ENCODE results near the gene VSTM1. TPM values are rescaled to one million over a fixed set of nuclear protein-coding genes. Genes with fewer than 3 reads are reported as not detected.
"Not testable (repeated sequence)": the region's sequence is repeated elsewhere in the genome, so short reads cannot be mapped to it uniquely, and the experiment has no call there.

VSTM1 gene
- total RNA-seq, 2 experiments from 2014 or later = not detected

DNA sequence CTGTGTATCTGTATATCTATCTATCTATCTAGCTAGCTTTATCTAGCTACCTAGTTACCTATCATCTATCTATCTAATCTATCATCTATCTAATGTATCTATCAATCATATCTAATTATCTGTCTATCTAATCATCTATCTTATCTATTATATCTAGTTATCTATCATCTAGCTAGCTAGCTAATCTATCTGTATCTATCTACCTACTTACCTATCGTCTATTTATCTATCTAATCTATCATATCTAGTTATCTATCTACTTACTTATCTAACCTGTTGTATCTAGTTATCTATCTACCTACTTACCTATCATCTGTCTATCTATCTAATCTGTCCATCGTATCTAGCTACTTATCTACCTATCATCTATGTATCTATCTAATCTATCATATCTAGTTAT lies 17.9 kb downstream of the VSTM1 start:
- no peaks in the 10 kb centered on the region for H3K4me1 Mint-ChIP-seq
- H3K27ac Mint-ChIP-seq = no peak overlapping the region
- DNase-seq = no peak
- H3K4me3 Mint-ChIP-seq = no peak overlapping the region
- H3K9me3 Mint-ChIP-seq = no peaks in the 10 kb centered on the region
- no peaks in the 10 kb centered on the region for H3K27me3 Mint-ChIP-seq
- ChIA-PET CTCF (interaction anchor here (1.0 kb wide), 1 partner anchor 16 kb away, joined by 3 read pairs; no protein-coding TSS in a partner anchor), POLR2A (no interaction called here)
- H3K36me3 Mint-ChIP-seq (ENCODE audit: low read depth) = no peaks in the 10 kb centered on the region

- H3K4me1 Mint-ChIP-seq = no peaks in the 10 kb centered on the region
- no peak overlapping the region for H3K27ac Mint-ChIP-seq
- H3K27me3 Mint-ChIP-seq = no peaks in the 10 kb centered on the region
- no peaks in the 10 kb centered on the region for H3K9me3 Mint-ChIP-seq
- ChIA-PET CTCF (interaction anchor here (1.8 kb wide), 1 partner anchor 250 kb away, joined by 5 read pairs; no protein-coding TSS in a partner anchor), POLR2A (no interaction called here)
- no peak for DNase-seq
- H3K36me3 Mint-ChIP-seq (ENCODE audit: low read depth) = no peaks in the 10 kb centered on the region
- H3K4me3 Mint-ChIP-seq = no peak overlapping the region
Measured at GRCh38 chr19:54042989-54043388, 20.7 kb downstream of the VSTM1 start.

DNA sequence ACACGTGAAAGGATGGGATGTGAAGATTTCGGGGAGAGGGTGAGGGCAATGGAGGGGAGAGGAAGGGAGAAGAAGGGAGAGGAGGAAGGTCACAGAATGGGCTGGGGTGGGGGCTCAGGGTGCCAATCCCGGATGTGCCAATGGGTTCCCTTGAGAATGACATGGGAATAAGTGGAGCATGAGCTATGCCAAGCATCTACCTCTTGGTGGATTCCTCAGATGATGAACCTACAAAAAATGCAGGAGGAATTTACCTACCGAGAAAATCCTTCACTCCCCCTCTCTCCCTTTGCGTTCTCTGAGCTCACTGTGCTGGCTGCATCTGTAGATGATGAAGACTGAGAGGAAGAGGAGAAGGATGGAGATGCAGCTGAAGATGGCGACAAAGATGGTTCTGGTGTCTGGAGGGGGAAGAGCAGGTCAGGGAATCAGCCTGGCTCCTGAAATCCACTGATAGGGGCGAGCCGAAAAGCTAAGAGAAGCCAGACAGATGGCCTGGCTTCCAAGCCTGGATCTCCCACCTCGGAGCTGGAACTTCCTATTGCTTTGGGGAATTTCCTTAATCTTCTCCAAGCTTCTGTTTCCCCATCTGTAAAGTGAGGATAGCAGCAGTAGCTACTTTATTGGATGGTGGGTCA lies 21.6 kb downstream of the VSTM1 start:
- Mint-ChIP-seq H3K9me3 (no peaks in the 10 kb centered on the region), H3K27me3 (peaks cover 3% of the 10 kb centered on the region), H3K27ac (no peak overlapping the region), H3K36me3 (ENCODE audit: low read depth) (no peaks in the 10 kb centered on the region), H3K4me3 (no peak overlapping the region), H3K4me1 (no peaks in the 10 kb centered on the region)
- ChIA-PET POLR2A (no interaction called here), CTCF (interaction anchor here (1.4 kb wide), 1 partner anchor 12 kb away, joined by 3 read pairs; no protein-coding TSS in a partner anchor)
- DNase-seq = no peak

- ChIA-PET CTCF (interaction anchor here (0.6 to 1.9 kb wide), 4 partner anchors 10 to 582 kb away, joined by 3 to 8 read pairs (median 3); no protein-coding TSS in a partner anchor), POLR2A (interaction anchor here (0.9 kb wide), 1 partner anchor 10 kb away, joined by 3 read pairs; no protein-coding TSS in a partner anchor)
- Mint-ChIP-seq H3K4me1 (no peaks in the 10 kb centered on the region), H3K27me3 (peaks cover 3% of the 10 kb centered on the region), H3K9me3 (no peaks in the 10 kb centered on the region), H3K27ac (no peak overlapping the region), H3K4me3 (no peak overlapping the region), H3K36me3 (ENCODE audit: low read depth) (no peaks in the 10 kb centered on the region)
- no peak for DNase-seq
Measured at GRCh38 chr19:54040003-54040402, 23.7 kb downstream of the VSTM1 start.

GRCh38 chr19:54036542-54036941 lies 27.2 kb downstream of the VSTM1 start:
- DNase-seq; H3K36me3 Mint-ChIP-seq (ENCODE audit: low read depth); H3K4me1 Mint-ChIP-seq; H3K27ac Mint-ChIP-seq; H3K9me3 Mint-ChIP-seq; H3K4me3 Mint-ChIP-seq; CTCF ChIA-PET; POLR2A ChIA-PET; H3K27me3 Mint-ChIP-seq: not testable (repeated sequence)

DNA sequence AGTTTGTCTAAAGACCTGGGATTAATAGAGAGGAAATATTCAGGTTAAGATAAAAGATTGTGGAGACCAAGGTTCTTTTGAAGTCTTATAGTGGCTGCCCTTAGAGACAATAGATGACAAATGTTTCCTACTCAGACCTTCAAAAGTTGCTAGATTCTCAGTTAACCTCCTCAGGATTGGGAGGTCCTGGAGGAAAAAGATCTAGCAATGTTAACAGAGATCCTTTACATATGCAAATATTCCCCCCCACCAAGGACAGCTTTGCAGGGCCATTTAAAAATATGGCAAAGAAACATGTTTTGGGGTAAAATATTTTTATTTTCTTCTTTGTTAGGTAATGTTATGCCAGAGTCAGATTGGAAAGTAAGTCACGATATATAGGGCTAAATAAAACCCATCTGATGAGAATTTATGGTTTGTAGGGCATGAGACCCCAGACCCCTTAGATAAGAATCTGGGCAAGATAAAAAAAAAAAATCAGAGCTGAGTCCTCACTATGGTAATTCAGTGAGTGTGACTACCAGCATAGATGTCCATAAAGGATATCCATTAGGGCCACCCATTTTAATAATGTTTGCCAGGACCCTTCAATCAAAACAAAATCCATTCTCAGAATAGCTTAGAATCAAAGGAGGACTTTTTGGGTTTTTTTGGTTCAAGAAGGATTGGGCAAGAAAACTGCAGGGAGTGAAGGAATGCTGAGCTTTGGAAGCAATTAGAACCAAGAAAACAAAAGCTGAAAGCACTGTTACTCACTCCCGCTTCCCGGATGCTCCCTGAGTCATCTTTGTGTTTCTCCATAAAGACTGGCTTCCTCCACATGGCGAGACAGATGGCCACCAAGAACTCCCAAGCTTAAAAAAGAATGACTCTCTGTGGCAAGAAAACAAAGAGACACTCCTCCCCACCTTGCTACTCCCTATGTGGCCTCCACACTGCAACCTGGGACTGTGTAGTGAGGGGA lies 28.2 kb downstream of the VSTM1 start:
- H3K36me3 Mint-ChIP-seq (ENCODE audit: low read depth) = no peaks in the 10 kb centered on the region
- H3K27me3 Mint-ChIP-seq = peaks cover 12% of the 10 kb centered on the region
- POLR2A ChIA-PET = no interaction called here
- no peak for DNase-seq
- no peaks in the 10 kb centered on the region for H3K9me3 Mint-ChIP-seq
- no peak overlapping the region for H3K4me3 Mint-ChIP-seq
- H3K4me1 Mint-ChIP-seq = no peaks in the 10 kb centered on the region
- CTCF ChIA-PET = interaction anchor here (2.2 kb wide), 1 partner anchor 243 kb away, joined by 7 read pairs; no protein-coding TSS in a partner anchor
- no peak overlapping the region for H3K27ac Mint-ChIP-seq

- no peaks in the 10 kb centered on the region for H3K36me3 Mint-ChIP-seq (ENCODE audit: low read depth)
- POLR2A ChIA-PET = no interaction called here
- H3K9me3 Mint-ChIP-seq = no peaks in the 10 kb centered on the region
- no peak for DNase-seq
- CTCF ChIA-PET = interaction anchor here (0.7 to 2.5 kb wide), 6 partner anchors 14 to 238 kb away, joined by 3 to 8 read pairs (median 5); partner anchors contain the start of gene CNOT3
- no peak overlapping the region for H3K4me3 Mint-ChIP-seq
- no peaks in the 10 kb centered on the region for H3K4me1 Mint-ChIP-seq
- H3K27ac Mint-ChIP-seq = no peak overlapping the region
- peaks cover 17% of the 10 kb centered on the region for H3K27me3 Mint-ChIP-seq
Measured at GRCh38 chr19:54030895-54031586, 32.7 kb downstream of the VSTM1 start.

- POLR2A ChIA-PET = interaction anchor here (0.5 to 1.1 kb wide), 2 partner anchors 9 to 144 kb away, joined by 3 read pairs; no protein-coding TSS in a partner anchor
- H3K27ac Mint-ChIP-seq = no peak overlapping the region
- CTCF ChIA-PET = interaction anchor here (0.7 to 2.5 kb wide), 24 partner anchors 9 to 409 kb away, joined by 3 to 25 read pairs (median 4); partner anchors contain the start of gene PRKCG
- H3K36me3 Mint-ChIP-seq (ENCODE audit: low read depth) = no peaks in the 10 kb centered on the region
- peaks cover 17% of the 10 kb centered on the region for H3K27me3 Mint-ChIP-seq
- DNase-seq = peak; percentile 65
- H3K4me1 Mint-ChIP-seq = no peaks in the 10 kb centered on the region
- H3K9me3 Mint-ChIP-seq = no peaks in the 10 kb centered on the region
- no peak overlapping the region for H3K4me3 Mint-ChIP-seq
Measured at GRCh38 chr19:54029930-54030490, 33.7 kb downstream of the VSTM1 start.

DNA sequence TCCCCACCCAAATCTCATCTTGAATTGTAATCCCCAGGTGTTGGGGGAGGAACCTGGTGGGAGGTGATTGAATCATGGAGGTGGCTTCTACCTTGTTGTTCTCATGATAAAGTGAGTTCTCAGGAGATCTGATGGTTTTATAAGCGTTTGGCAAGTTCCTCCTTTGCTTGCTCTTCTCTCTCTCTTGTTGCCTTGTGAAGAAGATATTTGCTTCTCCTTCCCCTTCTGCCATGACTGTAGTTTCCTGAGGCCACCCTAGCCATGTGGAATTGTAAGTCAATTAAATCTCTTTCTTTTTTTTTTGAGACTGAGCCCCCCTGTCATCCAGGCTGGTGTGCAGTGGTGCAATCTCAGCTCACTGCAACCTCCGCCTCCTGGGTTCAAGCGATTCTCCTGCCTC lies 34.4 kb downstream of the VSTM1 start:
- peaks cover 17% of the 10 kb centered on the region for H3K27me3 Mint-ChIP-seq
- no peaks in the 10 kb centered on the region for H3K9me3 Mint-ChIP-seq
- H3K36me3 Mint-ChIP-seq (ENCODE audit: low read depth) = no peaks in the 10 kb centered on the region
- no peak overlapping the region for H3K27ac Mint-ChIP-seq
- H3K4me3 Mint-ChIP-seq = no peak overlapping the region
- CTCF ChIA-PET = interaction anchor here (1.0 to 2.5 kb wide), 15 partner anchors 10 to 238 kb away, joined by 3 to 25 read pairs (median 4); partner anchors contain the start of gene PRKCG
- no peak for DNase-seq
- POLR2A ChIA-PET = interaction anchor here (1.1 kb wide), 1 partner anchor 10 kb away, joined by 3 read pairs; no protein-coding TSS in a partner anchor
- H3K4me1 Mint-ChIP-seq = no peaks in the 10 kb centered on the region

GRCh38 chr19:54026656-54027055 lies 37.0 kb downstream of the VSTM1 start:
- no peak overlapping the region for H3K4me3 Mint-ChIP-seq
- H3K27me3 Mint-ChIP-seq = peaks cover 22% of the 10 kb centered on the region
- peaks cover 10% of the 10 kb centered on the region for H3K4me1 Mint-ChIP-seq
- no peak for DNase-seq
- ChIA-PET CTCF (interaction anchor here (1.2 to 3.4 kb wide), 3 partner anchors 71 to 233 kb away, joined by 3 to 11 read pairs (median 4); no protein-coding TSS in a partner anchor), POLR2A (no interaction called here)
- no peaks in the 10 kb centered on the region for H3K36me3 Mint-ChIP-seq (ENCODE audit: low read depth)
- no peaks in the 10 kb centered on the region for H3K9me3 Mint-ChIP-seq
- H3K27ac Mint-ChIP-seq = no peak overlapping the region

DNA sequence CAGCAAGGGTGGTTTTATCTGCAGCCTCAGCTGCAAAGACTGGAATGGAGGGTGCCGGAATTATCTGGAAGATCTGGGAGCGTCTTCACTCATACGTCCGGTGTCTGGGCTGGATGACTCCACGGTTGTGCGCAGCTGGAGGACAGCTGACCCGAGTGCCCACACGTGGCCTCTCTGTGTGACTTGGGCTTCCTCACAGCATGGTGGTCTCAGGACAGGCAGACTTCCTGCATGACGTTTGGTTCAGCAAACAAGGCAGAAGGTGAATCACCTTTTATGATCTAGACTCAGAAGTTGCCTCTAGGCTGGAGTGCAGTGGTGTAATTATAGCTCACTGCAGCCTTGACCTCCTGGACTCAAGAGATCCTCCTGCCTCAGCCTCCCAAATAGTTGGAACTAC lies 39.0 kb downstream of the VSTM1 start:
- no peaks in the 10 kb centered on the region for H3K36me3 Mint-ChIP-seq (ENCODE audit: low read depth)
- H3K9me3 Mint-ChIP-seq = no peaks in the 10 kb centered on the region
- peaks cover 24% of the 10 kb centered on the region for H3K4me1 Mint-ChIP-seq
- no peak overlapping the region for H3K4me3 Mint-ChIP-seq
- CTCF ChIA-PET = interaction anchor here (0.9 to 3.5 kb wide), 15 partner anchors 10 to 232 kb away, joined by 3 to 23 read pairs (median 4); partner anchors contain the start of gene CNOT3
- H3K27ac Mint-ChIP-seq = no peak overlapping the region
- DNase-seq = no peak
- POLR2A ChIA-PET = no interaction called here
- peaks cover 11% of the 10 kb centered on the region for H3K27me3 Mint-ChIP-seq

DNA sequence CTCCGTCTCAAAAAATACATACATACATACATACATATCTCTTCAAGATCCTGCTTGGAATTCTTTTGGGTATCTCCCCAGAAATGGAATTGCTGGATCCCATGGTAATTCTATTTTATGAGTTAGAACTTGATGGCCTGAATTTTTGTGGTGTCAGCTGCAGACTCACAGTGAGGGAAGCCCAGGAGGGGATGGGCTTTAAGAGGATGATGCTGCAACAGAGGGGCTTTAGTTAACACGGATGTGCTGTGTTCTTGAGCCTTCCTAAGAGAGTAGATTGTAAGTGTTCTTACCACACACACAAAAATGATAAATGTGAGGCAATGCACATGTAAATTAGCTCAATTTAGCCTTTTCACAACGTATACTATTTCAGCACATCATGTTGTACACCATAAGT lies 40.5 kb downstream of the VSTM1 start:
- DNase-seq = no peak
- POLR2A ChIA-PET = interaction anchor here (1.6 kb wide), 1 partner anchor 157 kb away, joined by 4 read pairs; no protein-coding TSS in a partner anchor
- CTCF ChIA-PET = interaction anchor here (0.7 to 3.5 kb wide), 24 partner anchors 14 to 230 kb away, joined by 3 to 23 read pairs (median 4); partner anchors contain the start of gene MYADM
- Mint-ChIP-seq H3K36me3 (ENCODE audit: low read depth) (no peaks in the 10 kb centered on the region), H3K9me3 (no peaks in the 10 kb centered on the region), H3K27me3 (peaks cover 6% of the 10 kb centered on the region), H3K27ac (no peak overlapping the region), H3K4me3 (no peak overlapping the region), H3K4me1 (peaks cover 35% of the 10 kb centered on the region)
